SU-DHL-6 (cell line): ENCODE measurements around the gene DTD2.

ENCODE experiments used
- EZH2phosphoT487 ChIP-seq: fragments of 200-600 bp; sonication (generic), shearing (Covaris generic); conservative IDR thresholded peaks from 2 replicates; pipeline ENCODE4 v1.6.1; 2018; ENCODE audit warnings: mild to moderate bottlenecking, antibody characterized with exemption, low read length, moderate library complexity, mixed read lengths
- TF ChIP-seq, protein P1 (sequence below): fragments of 200-600 bp; sonication (generic); IDR thresholded peaks from one replicate; pipeline ENCODE4 v1.5.1; 2017; ENCODE audit warnings: antibody characterized with exemption, mild to moderate bottlenecking, low read length, moderate library complexity; ENCODE audit not compliant: insufficient read depth, poor library complexity, severe bottlenecking

DNA sequence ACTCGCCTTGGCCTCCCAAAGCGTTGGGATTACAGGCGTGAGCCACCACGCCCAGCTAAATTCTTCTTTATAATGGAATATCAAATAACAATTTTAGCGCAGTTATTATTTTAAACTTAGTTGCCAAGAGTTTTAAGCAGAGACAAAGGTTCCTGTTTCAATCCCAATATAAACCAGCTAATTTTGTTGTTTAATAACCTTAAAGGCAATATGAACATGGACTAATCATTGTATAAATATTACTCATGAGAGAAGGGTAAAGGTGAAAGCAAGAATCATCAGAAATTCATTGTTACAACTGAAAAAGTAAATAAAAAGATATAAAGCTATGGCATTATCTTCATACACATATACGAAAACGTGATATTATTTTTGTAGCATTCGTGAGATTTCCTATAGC, 8.2 kb downstream of the DTD2 start:
- TF ChIP-seq, protein P1, sequence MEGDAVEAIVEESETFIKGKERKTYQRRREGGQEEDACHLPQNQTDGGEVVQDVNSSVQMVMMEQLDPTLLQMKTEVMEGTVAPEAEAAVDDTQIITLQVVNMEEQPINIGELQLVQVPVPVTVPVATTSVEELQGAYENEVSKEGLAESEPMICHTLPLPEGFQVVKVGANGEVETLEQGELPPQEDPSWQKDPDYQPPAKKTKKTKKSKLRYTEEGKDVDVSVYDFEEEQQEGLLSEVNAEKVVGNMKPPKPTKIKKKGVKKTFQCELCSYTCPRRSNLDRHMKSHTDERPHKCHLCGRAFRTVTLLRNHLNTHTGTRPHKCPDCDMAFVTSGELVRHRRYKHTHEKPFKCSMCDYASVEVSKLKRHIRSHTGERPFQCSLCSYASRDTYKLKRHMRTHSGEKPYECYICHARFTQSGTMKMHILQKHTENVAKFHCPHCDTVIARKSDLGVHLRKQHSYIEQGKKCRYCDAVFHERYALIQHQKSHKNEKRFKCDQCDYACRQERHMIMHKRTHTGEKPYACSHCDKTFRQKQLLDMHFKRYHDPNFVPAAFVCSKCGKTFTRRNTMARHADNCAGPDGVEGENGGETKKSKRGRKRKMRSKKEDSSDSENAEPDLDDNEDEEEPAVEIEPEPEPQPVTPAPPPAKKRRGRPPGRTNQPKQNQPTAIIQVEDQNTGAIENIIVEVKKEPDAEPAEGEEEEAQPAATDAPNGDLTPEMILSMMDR: no peak
- TF ChIP-seq EZH2phosphoT487: no peak
